ENCODE measurements around the gene ADAMTSL4.

Gene ADAMTSL4

DNA sequence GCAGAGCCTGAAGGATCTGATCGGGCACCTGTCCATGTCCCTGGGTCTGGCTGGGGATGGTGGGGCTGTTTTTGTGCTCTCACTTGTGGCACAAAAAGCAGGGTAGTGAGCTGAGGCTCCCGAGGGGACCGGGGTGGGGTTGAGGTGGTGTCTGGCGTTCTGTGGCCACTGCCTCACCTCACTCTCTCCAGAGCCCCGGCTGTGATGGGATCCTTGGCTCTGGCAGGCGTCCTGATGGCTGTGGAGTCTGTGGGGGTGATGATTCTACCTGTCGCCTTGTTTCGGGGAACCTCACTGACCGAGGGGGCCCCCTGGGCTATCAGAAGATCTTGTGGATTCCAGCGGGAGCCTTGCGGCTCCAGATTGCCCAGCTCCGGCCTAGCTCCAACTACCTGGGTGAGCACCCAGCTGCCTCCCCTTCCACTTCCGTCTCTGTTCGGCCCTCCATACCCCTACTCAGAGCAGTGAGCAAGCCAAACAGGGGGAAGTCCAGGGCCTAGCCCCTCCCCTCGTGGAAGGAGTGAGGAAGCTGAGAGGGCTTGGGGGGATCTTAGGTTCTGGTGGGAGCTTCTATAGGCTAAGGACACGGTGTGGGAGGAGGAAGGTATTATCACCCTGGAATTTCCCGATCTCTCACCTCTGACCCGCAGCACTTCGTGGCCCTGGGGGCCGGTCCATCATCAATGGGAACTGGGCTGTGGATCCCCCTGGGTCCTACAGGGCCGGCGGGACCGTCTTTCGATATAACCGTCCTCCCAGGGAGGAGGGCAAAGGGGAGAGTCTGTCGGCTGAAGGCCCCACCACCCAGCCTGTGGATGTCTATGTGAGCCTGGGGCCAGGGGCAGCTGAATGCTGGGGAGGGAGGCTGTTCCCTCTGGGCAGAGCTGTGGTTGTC, 7.0 kb downstream of the ADAMTSL4 start:
- DNase-seq = no peak

GRCh38 chr1:150557065-150557600, 7.9 kb downstream of the ADAMTSL4 start:
- no peak for DNase-seq

DNA sequence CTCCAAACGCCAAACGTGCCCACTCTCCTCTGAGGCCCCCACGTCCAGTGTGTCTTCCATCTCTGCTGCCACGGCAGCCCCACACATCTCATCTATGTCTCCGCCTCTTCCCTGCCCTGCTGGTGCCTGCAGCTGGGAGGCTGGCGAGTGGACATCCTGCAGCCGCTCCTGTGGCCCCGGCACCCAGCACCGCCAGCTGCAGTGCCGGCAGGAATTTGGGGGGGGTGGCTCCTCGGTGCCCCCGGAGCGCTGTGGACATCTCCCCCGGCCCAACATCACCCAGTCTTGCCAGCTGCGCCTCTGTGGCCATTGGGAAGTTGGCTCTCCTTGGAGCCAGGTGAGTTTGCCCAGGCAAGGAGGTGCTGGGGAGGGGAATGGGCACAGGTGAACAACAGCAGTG, 8.6 kb downstream of the ADAMTSL4 start:
- DNase-seq = no peak

DNA sequence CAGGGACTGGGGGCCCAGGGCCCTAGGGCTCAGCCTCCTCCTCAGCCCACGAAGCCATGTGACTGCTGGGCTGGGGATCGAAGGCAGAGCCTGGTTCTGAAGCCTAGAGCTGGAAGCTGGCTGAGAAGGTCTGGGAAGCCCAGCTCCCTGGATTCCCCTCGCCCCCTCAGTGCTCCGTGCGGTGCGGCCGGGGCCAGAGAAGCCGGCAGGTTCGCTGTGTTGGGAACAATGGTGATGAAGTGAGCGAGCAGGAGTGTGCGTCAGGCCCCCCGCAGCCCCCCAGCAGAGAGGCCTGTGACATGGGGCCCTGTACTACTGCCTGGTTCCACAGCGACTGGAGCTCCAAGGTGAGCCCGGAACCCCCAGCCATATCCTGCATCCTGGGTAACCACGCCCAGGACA, 9.1 kb downstream of the ADAMTSL4 start:
- DNase-seq = no peak

DNA sequence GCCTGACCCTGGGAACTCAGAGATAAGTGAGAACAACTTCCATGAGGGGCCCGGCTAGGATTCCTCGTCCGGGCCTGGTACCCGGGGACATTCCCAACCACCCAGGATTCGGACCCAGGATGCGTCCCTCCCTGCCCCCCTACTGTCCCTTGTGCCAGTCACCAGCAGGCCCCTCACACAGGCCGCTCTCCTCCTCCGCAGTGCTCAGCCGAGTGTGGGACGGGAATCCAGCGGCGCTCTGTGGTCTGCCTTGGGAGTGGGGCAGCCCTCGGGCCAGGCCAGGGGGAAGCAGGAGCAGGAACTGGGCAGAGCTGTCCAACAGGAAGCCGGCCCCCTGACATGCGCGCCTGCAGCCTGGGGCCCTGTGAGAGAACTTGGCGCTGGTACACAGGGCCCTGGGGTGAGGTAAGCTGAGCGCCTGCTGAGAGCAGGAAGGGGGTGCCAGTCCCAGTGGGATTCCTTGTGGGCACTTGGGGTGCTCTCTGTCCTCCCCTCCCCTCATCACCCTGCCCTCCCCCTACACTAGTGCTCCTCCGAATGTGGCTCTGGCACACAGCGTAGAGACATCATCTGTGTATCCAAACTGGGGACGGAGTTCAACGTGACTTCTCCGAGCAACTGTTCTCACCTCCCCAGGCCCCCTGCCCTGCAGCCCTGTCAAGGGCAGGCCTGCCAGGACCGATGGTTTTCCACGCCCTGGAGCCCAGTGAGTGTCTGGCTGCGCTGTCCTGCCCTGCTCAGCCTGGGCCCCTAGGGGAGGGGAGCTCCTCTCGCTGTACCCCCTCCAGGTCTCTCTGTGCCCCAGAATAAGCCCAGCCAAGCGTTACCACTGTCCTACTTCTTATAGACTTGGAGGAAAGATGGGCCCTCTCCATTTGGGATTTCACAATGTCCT, 9.8 kb downstream of the ADAMTSL4 start:
- DNase-seq = peak in 1 of 2 donors; percentile 17

GRCh38 chr1:150559656-150560010, 10.4 kb downstream of the ADAMTSL4 start:
- DNase-seq = no peak

DNA sequence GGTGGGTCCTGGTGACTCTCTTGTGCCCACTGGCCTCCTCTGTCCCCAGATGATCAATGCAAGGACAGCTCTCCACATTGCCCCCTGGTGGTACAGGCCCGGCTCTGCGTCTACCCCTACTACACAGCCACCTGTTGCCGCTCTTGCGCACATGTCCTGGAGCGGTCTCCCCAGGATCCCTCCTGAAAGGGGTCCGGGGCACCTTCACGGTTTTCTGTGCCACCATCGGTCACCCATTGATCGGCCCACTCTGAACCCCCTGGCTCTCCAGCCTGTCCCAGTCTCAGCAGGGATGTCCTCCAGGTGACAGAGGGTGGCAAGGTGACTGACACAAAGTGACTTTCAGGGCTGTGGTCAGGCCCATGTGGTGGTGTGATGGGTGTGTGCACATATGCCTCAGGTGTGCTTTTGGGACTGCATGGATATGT, 10.8 kb downstream of the ADAMTSL4 start:
- DNase-seq = peak; percentile 78 to 81

GRCh38 chr1:150560576-150561253, 11.5 kb downstream of the ADAMTSL4 start:
- DNase-seq = peak; percentile 86 to 88

- peak; percentile 70 to 75 for DNase-seq
Observed at GRCh38 chr1:150561254-150561973, 12.2 kb downstream of the ADAMTSL4 start.

- peak; percentile 90 to 94 for DNase-seq
Observed at GRCh38 chr1:150561974-150562445, 12.8 kb downstream of the ADAMTSL4 start.

- peak; percentile 88 to 93 for DNase-seq
Observed at GRCh38 chr1:150562446-150563339, 13.5 kb downstream of the ADAMTSL4 start.

DNA sequence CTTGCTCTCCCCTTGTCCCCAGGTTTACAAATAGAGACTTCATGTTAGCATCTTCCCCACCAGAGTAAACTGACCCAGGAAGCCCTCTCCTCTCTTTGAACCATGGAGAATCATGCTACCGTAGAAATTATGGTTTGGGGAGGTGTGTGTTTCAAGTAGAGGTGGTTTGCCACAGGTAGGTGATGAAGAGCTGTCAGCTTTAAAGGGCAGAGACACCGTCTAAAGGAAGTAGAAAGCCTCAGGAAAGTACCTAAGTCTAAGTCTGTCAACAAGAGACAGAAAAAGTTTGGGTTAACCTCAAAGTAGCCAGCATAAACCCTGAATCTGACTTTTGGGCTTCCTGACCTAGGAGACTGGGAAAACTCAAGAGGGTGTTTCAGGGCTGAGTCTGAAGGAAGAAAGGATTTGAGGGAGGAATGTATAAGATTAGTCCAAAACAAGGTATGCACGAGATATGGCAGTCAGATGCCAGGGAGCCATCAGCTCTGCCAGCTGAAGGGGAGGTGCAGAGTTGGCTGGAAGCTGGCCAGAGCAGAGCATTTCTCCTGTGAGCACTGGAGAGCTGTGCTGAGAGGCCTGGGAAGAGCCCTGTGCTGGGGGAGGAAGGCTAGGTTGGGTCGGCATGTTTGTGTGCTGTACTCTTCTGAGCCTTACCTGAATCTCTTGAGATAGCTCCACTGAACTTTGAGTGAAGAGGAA, 14.3 kb downstream of the ADAMTSL4 start:
- peak; percentile 74 to 88 for DNase-seq

GRCh38 chr1:150564051-150564991, 15.1 kb downstream of the ADAMTSL4 start:
- DNase-seq = peak; percentile 40 to 54

GRCh38 chr1:150565240-150565991, 16.2 kb downstream of the ADAMTSL4 start:
- peak in 1 of 2 donors; percentile 13 for DNase-seq

GRCh38 chr1:150566589-150567340, 17.6 kb downstream of the ADAMTSL4 start:
- peak; percentile 20 to 32 for DNase-seq

DNA sequence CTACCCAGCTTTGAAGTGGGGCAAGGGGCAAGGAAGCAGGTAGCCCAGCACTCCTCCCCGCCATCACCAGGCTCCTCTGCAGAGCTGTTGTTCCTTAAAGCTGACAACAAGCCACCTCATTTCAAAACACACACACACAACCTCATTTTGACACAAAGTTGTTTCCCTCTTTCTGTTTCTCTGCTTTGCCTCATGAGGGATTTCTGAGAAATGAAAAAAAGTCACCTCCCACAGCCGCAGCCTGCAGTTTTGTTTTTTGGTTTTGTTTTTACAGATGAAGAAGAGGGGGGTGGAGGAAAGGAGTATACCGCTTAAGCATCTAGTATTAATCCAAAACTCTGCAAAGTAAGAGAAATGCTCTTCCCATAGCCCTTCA, 18.1 kb downstream of the ADAMTSL4 start:
- DNase-seq = peak; percentile 81 to 90

Data from CD4-positive, alpha-beta T cell treated with Interleukin-4 for 1 hour (primary cell).